KG1 (cell line): ENCODE results near the gene IPO5.
"Not testable (repeated sequence)": the region's sequence is repeated elsewhere in the genome, so short reads cannot be mapped to it uniquely, and the experiment has no call there.

ENCODE experiments used
- DNase-seq: peaks from one replicate; lab custom pipeline; 2025; lab: John Stamatoyannopoulos, UW

IPO5 gene

GRCh38 chr13:97949316-97949715 is 4.2 kb upstream of the IPO5 start:
- DNase-seq = not testable (repeated sequence)

- DNase-seq = no peak
Observed at GRCh38 chr13:97951376-97951775, 2.1 kb upstream of the IPO5 start.

- DNase-seq = not testable (repeated sequence)
Observed at GRCh38 chr13:97952831-97953230, 644 bp upstream of the IPO5 start.

GRCh38 chr13:97961340-97961739 is 7.9 kb downstream of the IPO5 start:
- no peak for DNase-seq

- DNase-seq = no peak
Observed at GRCh38 chr13:97962887-97963286, 9.4 kb downstream of the IPO5 start.

GRCh38 chr13:97967226-97967625 is 13.8 kb downstream of the IPO5 start:
- DNase-seq = no peak

- no peak for DNase-seq
Observed at GRCh38 chr13:97967948-97968347, 14.5 kb downstream of the IPO5 start.

- DNase-seq = no peak
Observed at GRCh38 chr13:97971519-97971918, 18.0 kb downstream of the IPO5 start.

- no peak for DNase-seq
Observed at GRCh38 chr13:97974773-97975172, 21.3 kb downstream of the IPO5 start.

GRCh38 chr13:97975280-97975847 is 21.9 kb downstream of the IPO5 start:
- no peak for DNase-seq

GRCh38 chr13:97975848-97976609 is 22.6 kb downstream of the IPO5 start:
- peak; percentile 83 for DNase-seq

GRCh38 chr13:97976610-97977521 is 23.4 kb downstream of the IPO5 start:
- DNase-seq = peak; percentile 83

GRCh38 chr13:97977982-97978381 is 24.5 kb downstream of the IPO5 start:
- no peak for DNase-seq

GRCh38 chr13:97978651-97979050 is 25.2 kb downstream of the IPO5 start:
- no peak for DNase-seq

GRCh38 chr13:97979051-97979450 is 25.6 kb downstream of the IPO5 start:
- no peak for DNase-seq

- no peak for DNase-seq
Observed at GRCh38 chr13:97979556-97979955, 26.1 kb downstream of the IPO5 start.

- no peak for DNase-seq
Observed at GRCh38 chr13:97982286-97982685, 28.8 kb downstream of the IPO5 start.

- no peak for DNase-seq
Observed at GRCh38 chr13:97986835-97987234, 33.4 kb downstream of the IPO5 start.

- DNase-seq = no peak
Observed at GRCh38 chr13:97999653-98000052, 46.2 kb downstream of the IPO5 start.

GRCh38 chr13:98004107-98004506 is 50.6 kb downstream of the IPO5 start:
- no peak for DNase-seq

GRCh38 chr13:98004997-98005396 is 51.5 kb downstream of the IPO5 start:
- DNase-seq = not testable (repeated sequence)

GRCh38 chr13:98007001-98007400 is 53.5 kb downstream of the IPO5 start:
- DNase-seq = no peak

GRCh38 chr13:98013241-98013640 is 59.8 kb downstream of the IPO5 start:
- DNase-seq = no peak
